Measurements from ENCODE around the gene IZUMO1R. TPM values are rescaled to one million over a fixed set of nuclear protein-coding genes. Genes with fewer than 3 reads are reported as not detected.
A peak's percentile ranks its signal among the peaks of the same experiment; 100 is the strongest.

IZUMO1R gene
- total RNA-seq, 2 experiments from 2014 or later: not detected

DNA sequence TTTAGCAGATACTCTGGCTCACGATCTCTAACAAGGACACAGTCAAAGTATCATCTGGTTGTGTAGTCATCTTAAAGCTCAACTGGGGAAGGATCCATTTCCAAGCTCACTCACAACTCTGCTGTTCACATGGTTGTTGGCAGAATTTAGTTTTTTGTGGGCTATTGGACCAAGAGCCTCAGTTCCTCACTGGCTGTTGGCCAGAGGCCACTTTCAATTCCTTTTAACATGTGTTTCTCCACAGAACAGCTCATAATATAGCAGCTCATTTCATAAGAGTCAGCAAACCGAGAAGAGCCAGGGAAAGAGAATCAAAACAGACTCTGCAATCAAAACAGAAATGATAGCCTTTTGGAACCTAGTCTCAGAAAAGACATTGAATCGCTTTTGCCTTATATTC, 22.6 kb downstream of the IZUMO1R start:
- TF ChIP-seq, protein P1, sequence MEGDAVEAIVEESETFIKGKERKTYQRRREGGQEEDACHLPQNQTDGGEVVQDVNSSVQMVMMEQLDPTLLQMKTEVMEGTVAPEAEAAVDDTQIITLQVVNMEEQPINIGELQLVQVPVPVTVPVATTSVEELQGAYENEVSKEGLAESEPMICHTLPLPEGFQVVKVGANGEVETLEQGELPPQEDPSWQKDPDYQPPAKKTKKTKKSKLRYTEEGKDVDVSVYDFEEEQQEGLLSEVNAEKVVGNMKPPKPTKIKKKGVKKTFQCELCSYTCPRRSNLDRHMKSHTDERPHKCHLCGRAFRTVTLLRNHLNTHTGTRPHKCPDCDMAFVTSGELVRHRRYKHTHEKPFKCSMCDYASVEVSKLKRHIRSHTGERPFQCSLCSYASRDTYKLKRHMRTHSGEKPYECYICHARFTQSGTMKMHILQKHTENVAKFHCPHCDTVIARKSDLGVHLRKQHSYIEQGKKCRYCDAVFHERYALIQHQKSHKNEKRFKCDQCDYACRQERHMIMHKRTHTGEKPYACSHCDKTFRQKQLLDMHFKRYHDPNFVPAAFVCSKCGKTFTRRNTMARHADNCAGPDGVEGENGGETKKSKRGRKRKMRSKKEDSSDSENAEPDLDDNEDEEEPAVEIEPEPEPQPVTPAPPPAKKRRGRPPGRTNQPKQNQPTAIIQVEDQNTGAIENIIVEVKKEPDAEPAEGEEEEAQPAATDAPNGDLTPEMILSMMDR (IDR thresholded peaks at IDR 0.05): no peak
- Mint-ChIP-seq H3K4me1 (ENCODE audit: low read depth) (no peaks in the 10 kb centered on the region), H3K9me3 (peaks cover 5% of the 10 kb centered on the region), H3K36me3 (ENCODE audit: low read depth) (no peaks in the 10 kb centered on the region), H3K27ac (no peak overlapping the region), H3K4me3 (no peak overlapping the region), H3K27me3 (peaks cover 5% of the 10 kb centered on the region)
- H3K4me1 ChIP-seq (ENCODE audit: insufficient read depth, low read length): no peaks in the 10 kb centered on the region
- CTCF ChIA-PET: no interaction called here
- H3K4me3 ChIP-seq (ENCODE audit: low read length): no peak overlapping the region
- ATAC-seq (ENCODE audit: poor library complexity) (no peak), DNase-seq (peak in 1 of 14 experiments; percentile 2)
- H3K9me3 ChIP-seq (ENCODE audit: control insufficient read depth in 1 of 2, insufficient read depth in 1 of 2, low read length in 2 of 2): no peaks in the 10 kb centered on the region
- H3K27me3 ChIP-seq (ENCODE audit: control insufficient read depth in 1 of 2, insufficient read depth in 2 of 2, low read length in 2 of 2): no peaks in the 10 kb centered on the region
- no peak overlapping the region for H3K27ac ChIP-seq (ENCODE audit: low read depth in 1 of 2, low read length in 2 of 2)
- intact Hi-C loops (cut with DNase I, micrococcal nuclease): loop anchor here in 1 of 2 experiments (10.0 kb wide), 1 partner anchor 178 kb away; no protein-coding TSS in a partner anchor
- no peaks in the 10 kb centered on the region for H3K36me3 ChIP-seq (ENCODE audit: insufficient read depth, low read length)
- POLR2A ChIA-PET: no interaction called here

DNA sequence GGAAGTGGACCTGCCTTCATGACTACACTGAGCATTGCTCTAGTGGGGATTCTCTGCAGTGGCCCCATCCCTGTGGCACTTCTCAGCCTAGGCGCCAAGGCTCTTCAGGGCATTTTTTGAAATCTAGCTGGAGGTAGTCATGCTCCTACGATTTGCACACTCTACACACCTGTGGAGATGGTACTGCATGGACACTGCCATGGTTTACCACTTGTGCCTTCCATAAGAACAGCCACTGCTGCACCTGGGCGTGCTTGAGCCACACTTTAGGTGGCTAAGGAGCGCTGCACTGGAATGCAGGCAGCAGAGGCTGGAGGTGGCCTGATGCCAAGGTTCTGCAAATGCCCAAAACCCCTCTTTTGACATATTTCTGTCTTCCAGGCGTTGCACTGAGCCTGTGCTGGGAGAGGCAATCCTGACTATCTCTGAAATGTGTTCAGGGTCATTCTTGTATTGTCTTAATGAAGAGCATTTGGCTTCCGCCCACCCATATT, 24.3 kb downstream of the IZUMO1R start:
- Histone ChIP-seq H3K27ac (ENCODE audit: low read depth in 1 of 2, low read length in 2 of 2) (no peak overlapping the region), H3K4me1 (ENCODE audit: insufficient read depth, low read length) (no peaks in the 10 kb centered on the region), H3K9me3 (ENCODE audit: control insufficient read depth in 1 of 2, insufficient read depth in 1 of 2, low read length in 2 of 2) (no peaks in the 10 kb centered on the region), H3K4me3 (ENCODE audit: low read length) (no peak overlapping the region), H3K27me3 (ENCODE audit: control insufficient read depth in 1 of 2, insufficient read depth in 2 of 2, low read length in 2 of 2) (no peaks in the 10 kb centered on the region), H3K36me3 (ENCODE audit: insufficient read depth, low read length) (no peaks in the 10 kb centered on the region)
- H3K9me3 Mint-ChIP-seq: peaks cover 5% of the 10 kb centered on the region
- no peak overlapping the region for H3K4me3 Mint-ChIP-seq
- peaks cover 11% of the 10 kb centered on the region for H3K27me3 Mint-ChIP-seq
- H3K4me1 Mint-ChIP-seq (ENCODE audit: low read depth): no peaks in the 10 kb centered on the region
- TF ChIP-seq, protein P1 (IDR thresholded peaks at IDR 0.05): no peak
- no peak overlapping the region for H3K27ac Mint-ChIP-seq
- POLR2A ChIA-PET: no interaction called here
- intact Hi-C loops (cut with DNase I, micrococcal nuclease): loop anchor here in 1 of 2 experiments (10.0 kb wide), 1 partner anchor 176 kb away; no protein-coding TSS in a partner anchor
- CTCF ChIA-PET: no interaction called here
- H3K36me3 Mint-ChIP-seq (ENCODE audit: low read depth): no peaks in the 10 kb centered on the region
- ATAC-seq (ENCODE audit: poor library complexity) (no peak), DNase-seq (no peak)

DNA sequence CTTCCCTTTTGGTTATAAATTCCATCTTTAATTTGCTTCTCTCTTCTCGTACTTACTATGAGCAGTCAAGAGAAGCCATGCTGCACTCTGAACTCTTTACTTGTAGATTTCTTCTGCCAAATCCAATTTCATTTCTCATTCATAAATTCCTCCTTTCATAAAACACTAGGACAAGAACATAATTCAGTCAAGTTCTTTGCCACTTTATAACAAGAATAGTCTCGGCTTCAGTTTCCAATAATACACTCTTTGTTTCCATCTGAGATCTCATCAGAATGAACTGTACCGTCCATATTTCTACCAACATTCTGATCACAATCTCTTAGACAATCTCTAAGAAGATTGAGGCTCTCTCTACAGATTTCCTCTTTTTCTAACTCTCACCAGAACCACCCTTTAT, 25.1 kb downstream of the IZUMO1R start:
- Mint-ChIP-seq H3K9me3 (peaks cover 5% of the 10 kb centered on the region), H3K27me3 (peaks cover 11% of the 10 kb centered on the region), H3K4me1 (ENCODE audit: low read depth) (no peaks in the 10 kb centered on the region), H3K4me3 (no peak overlapping the region), H3K36me3 (ENCODE audit: low read depth) (no peaks in the 10 kb centered on the region), H3K27ac (no peak overlapping the region)
- no peak overlapping the region for H3K27ac ChIP-seq (ENCODE audit: low read depth in 1 of 2, low read length in 2 of 2)
- H3K27me3 ChIP-seq (ENCODE audit: control insufficient read depth in 1 of 2, insufficient read depth in 2 of 2, low read length in 2 of 2): no peaks in the 10 kb centered on the region
- no peaks in the 10 kb centered on the region for H3K9me3 ChIP-seq (ENCODE audit: control insufficient read depth in 1 of 2, insufficient read depth in 1 of 2, low read length in 2 of 2)
- DNase-seq (no peak), ATAC-seq (ENCODE audit: poor library complexity) (no peak)
- no peaks in the 10 kb centered on the region for H3K4me1 ChIP-seq (ENCODE audit: insufficient read depth, low read length)
- TF ChIP-seq, protein P1 (IDR thresholded peaks at IDR 0.05): no peak
- intact Hi-C loops (cut with DNase I, micrococcal nuclease): loop anchor here in 1 of 2 experiments (10.0 kb wide), 1 partner anchor 175 kb away; no protein-coding TSS in a partner anchor
- POLR2A ChIA-PET: no interaction called here
- no peak overlapping the region for H3K4me3 ChIP-seq (ENCODE audit: low read length)
- H3K36me3 ChIP-seq (ENCODE audit: insufficient read depth, low read length): no peaks in the 10 kb centered on the region
- CTCF ChIA-PET: no interaction called here
